A549 (cell line): ENCODE measurements around the gene ARL14. TPM values are rescaled to one million over a fixed set of nuclear protein-coding genes. Genes with fewer than 3 reads are reported as not detected.

Experiments
- ATAC-seq, 2 experiments: fragments of 200-7000 bp in 1 of 2; fragments of >200 bp in 1 of 2; cut with Nextera tagmentation in 1 of 2; cut with Tn5 transposase in 1 of 2; 3 replicates each; pipeline versions ENCODE4 v1.8.0 to v1.9.1; 2018 to 2020; ENCODE audit warnings: mild to moderate bottlenecking in 1 of 2, moderate library complexity in 1 of 2
- CTCF ChIA-PET: fragments of 300-600 bp; sonication (Branson Sonifier 250); formaldehyde crosslinking; extraction: SDS; loops from one replicate; lab custom pipeline; 2021; ENCODE audit warnings: antibody characterized with exemption, inconsistent platforms; lab: Yijun Ruan, JAX
- POLR2A ChIA-PET: fragments of 350-600 bp; formaldehyde crosslinking; extraction: SDS; loops from one replicate; lab custom pipeline; 2021; ENCODE audit warnings: antibody characterized with exemption, inconsistent platforms; lab: Yijun Ruan, JAX
- DNase-seq, 2 experiments: peaks; one replicate each; pipeline versions ENCODE4 v3.0.0 to v3.0.0-alpha.2; 2011 to 2016; ENCODE audit warnings: low read depth in 1 of 2, low spot score in 1 of 2
- FAIRE-seq: peaks from 2 replicates; lab custom pipeline; 2011; peaks lifted over from hg19 to GRCh38; lab: Jason Lieb, UNC
- H3K27ac ChIP-seq, 2 experiments: fragments of >200 bp; sonication (Bioruptor Twin); formaldehyde crosslinking; 3 replicates each; pipeline ENCODE4 v1.5.1; 2016 to 2017
- H3K4me1 ChIP-seq: fragments of >200 bp; sonication (Bioruptor Twin); formaldehyde crosslinking; 3 replicates; pipeline ENCODE4 v1.6.1; 2016
- H3K4me2 ChIP-seq: fragments of >200 bp; sonication (Bioruptor Twin); formaldehyde crosslinking; 3 replicates; pipeline ENCODE4 v1.6.1; 2016
- H3K4me3 ChIP-seq: fragments of >200 bp; sonication (Bioruptor Twin); formaldehyde crosslinking; 3 replicates; pipeline ENCODE4 v1.5.1; 2016
- H3K9me3 ChIP-seq: fragments of >200 bp; sonication (Bioruptor Twin); formaldehyde crosslinking; 3 replicates; pipeline ENCODE4 v1.6.1; 2016
- ATOH8 ChIP-seq: fragments of 250-450 bp; sonication (Bioruptor Pico); IDR thresholded peaks from 2 replicates; pipeline ENCODE4 v1.5.0; 2020; ENCODE audit warnings: low read depth, mild to moderate bottlenecking, moderate library complexity
- CEBPB ChIP-seq, 2 experiments: fragments of >200 bp in 1 of 2; sonication (Bioruptor Twin) in 1 of 2; formaldehyde crosslinking in 1 of 2; IDR thresholded peaks; 2 replicates each; pipeline ENCODE4 v1.6.1; 2012 to 2016
- EHMT2 ChIP-seq: fragments of 200-600 bp; sonication (generic); IDR thresholded peaks from 2 replicates; pipeline ENCODE4 v1.6.1; 2016; ENCODE audit warnings: antibody characterized with exemption, low read depth, mild to moderate bottlenecking, moderate library complexity
- FOSL2 ChIP-seq, 2 experiments: fragments of 450-650 bp in 1 of 2; fragments of >200 bp in 1 of 2; sonication (Bioruptor Twin) in 1 of 2; formaldehyde crosslinking; IDR thresholded peaks; 2 replicates each; pipeline versions ENCODE4 v1.5.0 to v1.6.1; 2016 to 2020; ENCODE audit warnings: mild to moderate bottlenecking in 1 of 2, moderate library complexity in 1 of 2
- GATA3 ChIP-seq: IDR thresholded peaks from 2 replicates; pipeline ENCODE4 v1.6.1; 2012; ENCODE audit warnings: borderline replicate concordance
- HEYL ChIP-seq: fragments of 250-450 bp; sonication (Bioruptor Pico); IDR thresholded peaks from 2 replicates; pipeline ENCODE4 v1.8.0; 2021; ENCODE audit warnings: mild to moderate bottlenecking, moderate library complexity
- HMGXB4 ChIP-seq: fragments of 250-450 bp; sonication (Bioruptor Pico); IDR thresholded peaks from 2 replicates; pipeline ENCODE4 v1.5.0; 2021; ENCODE audit warnings: mild to moderate bottlenecking, moderate library complexity, borderline replicate concordance
- JUN ChIP-seq, 2 experiments: fragments of >200 bp; sonication (Bioruptor Twin); formaldehyde crosslinking; IDR thresholded peaks; 2 replicates in 1 of 2; 3 replicates in 1 of 2; pipeline ENCODE4 v1.6.1; 2016 to 2017
- JUNB ChIP-seq: fragments of >200 bp; sonication (Bioruptor Twin); formaldehyde crosslinking; IDR thresholded peaks from 2 replicates; pipeline ENCODE4 v1.6.1; 2016
- PHF8 ChIP-seq: fragments of 200-600 bp; sonication (generic); IDR thresholded peaks from 2 replicates; pipeline ENCODE4 v1.6.1; 2016; ENCODE audit warnings: low read depth, mild to moderate bottlenecking, antibody characterized with exemption, moderate library complexity, borderline replicate concordance
- POLR2A ChIP-seq: IDR thresholded peaks from 2 replicates; pipeline ENCODE4 v1.6.1; 2012; ENCODE audit warnings: mild to moderate bottlenecking, low read length
- RARB ChIP-seq: fragments of 250-450 bp; sonication (Bioruptor Pico); IDR thresholded peaks from 2 replicates; pipeline ENCODE4 v1.8.0; 2021; ENCODE audit warnings: mild to moderate bottlenecking, moderate library complexity
- SREBF2 ChIP-seq: fragments of 450-650 bp; IDR thresholded peaks from 2 replicates; pipeline ENCODE4 v1.6.1; 2014; ENCODE audit warnings: mild to moderate bottlenecking, moderate library complexity
- TFCP2L1 ChIP-seq: fragments of 250-450 bp; sonication (Bioruptor Pico); IDR thresholded peaks from 2 replicates; pipeline ENCODE4 v1.5.0; 2021; ENCODE audit warnings: mild to moderate bottlenecking
- ZNF302 ChIP-seq: fragments of 250-450 bp; sonication (Bioruptor Pico); IDR thresholded peaks from 2 replicates; pipeline ENCODE4 v1.9.0; 2021; ENCODE audit warnings: inconsistent platforms, mild to moderate bottlenecking, moderate library complexity
- WGBS: methylation state at CpG from one replicate; pipeline ENCODE4 v1.1.6; 2017; ENCODE audit errors: missing lambda C conversion rate; 5-methylcytosine and 5-hydroxymethylcytosine counted together
- polyA plus RNA-seq, 4 experiments: library from polyadenylated mRNA; depleted of rRNA in 3 of 4; stranded (reverse); fragments of >200 nt; fragmentation: RNase III in 1 of 4; extraction: RNeasy Plus Mini Kit Qiagen cat#74134 plus additional on column Dnase treatment in 1 of 4; gene quantifications; 2 replicates in 3 of 4; 3 replicates in 1 of 4; pipeline ENCODE4 v1.2.3, GENCODE V29; 2011 to 2017
- TF ChIP-seq, protein P1 (sequence below): fragments of >200 bp; sonication (Bioruptor Twin); formaldehyde crosslinking; IDR thresholded peaks from 3 replicates; pipeline ENCODE4 v1.6.1; 2016
- TF ChIP-seq, protein P2 (sequence below): fragments of >200 bp; sonication (Bioruptor Twin); formaldehyde crosslinking; IDR thresholded peaks from 3 replicates; pipeline ENCODE4 v1.5.1; 2016
- TF ChIP-seq, protein P3 (sequence below): fragments of 150-350 bp; IDR thresholded peaks from 2 replicates; pipeline ENCODE4 v1.6.1; 2014; ENCODE audit warnings: low read depth, mild to moderate bottlenecking, low read length

ARL14 gene
- polyA plus RNA-seq, 2 of the 4 experiments (the other 2 are of a cell fraction), result 0.14 to 0.44 TPM

DNA sequence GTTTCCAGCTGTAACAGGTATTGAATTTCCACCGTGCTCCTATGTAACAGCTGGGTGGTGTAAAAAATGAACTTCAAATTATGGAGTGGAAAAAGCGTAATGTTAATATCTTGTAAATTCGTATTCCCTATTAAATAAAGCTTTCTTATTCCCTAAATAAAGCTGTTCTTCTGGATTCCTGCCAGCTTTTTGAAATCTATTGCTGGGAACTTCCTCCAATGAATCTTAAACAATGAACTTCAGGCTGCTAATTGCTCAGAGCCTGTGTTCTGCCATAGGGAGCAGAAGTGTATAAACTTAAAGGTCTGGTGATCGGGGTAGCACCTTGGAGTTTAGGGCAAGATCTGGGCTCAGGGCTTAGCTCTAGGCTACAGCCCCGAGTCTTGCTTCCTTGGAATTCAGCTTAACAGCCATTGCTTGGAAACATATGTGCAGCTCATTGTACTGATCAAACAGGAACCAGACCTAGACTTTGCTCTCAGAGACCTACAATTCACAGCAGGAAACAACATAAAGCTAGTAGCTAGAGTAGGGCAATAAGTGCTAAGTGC is 1.4 kb downstream of the ARL14 start:
- FAIRE-seq (no peak), ATAC-seq (peak in 1 of 2 experiments; percentile 55; a peak in 3 of 6 replicates), DNase-seq (peak in 1 of 2 experiments; percentile 11)
- ChIA-PET CTCF (interaction anchor here (1.3 to 1.5 kb wide), 2 partner anchors 9 to 263 kb away, joined by 3 to 4 read pairs; no protein-coding TSS in a partner anchor), POLR2A (no interaction called here)
- Histone ChIP-seq H3K9me3 (no peaks in the 10 kb centered on the region), H3K4me3 (no peak overlapping the region), H3K27ac (peak overlapping the region; percentile 51 to 72; a peak in 5 of 6 replicates), H3K4me1 (peaks cover 53% of the 10 kb centered on the region), H3K4me2 (peak overlapping the region; percentile 63)
- TF ChIP-seq ZNF302 (CRISPR knock-in tag) (no peak), TFCP2L1 (CRISPR knock-in tag) (no peak)
- TF ChIP-seq, protein P1, sequence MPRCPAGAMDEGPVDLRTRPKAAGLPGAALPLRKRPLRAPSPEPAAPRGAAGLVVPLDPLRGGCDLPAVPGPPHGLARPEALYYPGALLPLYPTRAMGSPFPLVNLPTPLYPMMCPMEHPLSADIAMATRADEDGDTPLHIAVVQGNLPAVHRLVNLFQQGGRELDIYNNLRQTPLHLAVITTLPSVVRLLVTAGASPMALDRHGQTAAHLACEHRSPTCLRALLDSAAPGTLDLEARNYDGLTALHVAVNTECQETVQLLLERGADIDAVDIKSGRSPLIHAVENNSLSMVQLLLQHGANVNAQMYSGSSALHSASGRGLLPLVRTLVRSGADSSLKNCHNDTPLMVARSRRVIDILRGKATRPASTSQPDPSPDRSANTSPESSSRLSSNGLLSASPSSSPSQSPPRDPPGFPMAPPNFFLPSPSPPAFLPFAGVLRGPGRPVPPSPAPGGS, result no peak
- WGBS, result 52% methylated on average over 5 of the region's 5 CpGs

- H3K4me3 ChIP-seq, result no peak overlapping the region
- no peak for TF ChIP-seq TFCP2L1 (CRISPR knock-in tag)
- TF ChIP-seq POLR2A, result no peak
- no peak for TF ChIP-seq ZNF302 (CRISPR knock-in tag)
- TF ChIP-seq ATOH8 (CRISPR knock-in tag), result no peak
- no peak for TF ChIP-seq JUN (IDR thresholded peaks at IDR 0.05)
- TF ChIP-seq, protein P2, sequence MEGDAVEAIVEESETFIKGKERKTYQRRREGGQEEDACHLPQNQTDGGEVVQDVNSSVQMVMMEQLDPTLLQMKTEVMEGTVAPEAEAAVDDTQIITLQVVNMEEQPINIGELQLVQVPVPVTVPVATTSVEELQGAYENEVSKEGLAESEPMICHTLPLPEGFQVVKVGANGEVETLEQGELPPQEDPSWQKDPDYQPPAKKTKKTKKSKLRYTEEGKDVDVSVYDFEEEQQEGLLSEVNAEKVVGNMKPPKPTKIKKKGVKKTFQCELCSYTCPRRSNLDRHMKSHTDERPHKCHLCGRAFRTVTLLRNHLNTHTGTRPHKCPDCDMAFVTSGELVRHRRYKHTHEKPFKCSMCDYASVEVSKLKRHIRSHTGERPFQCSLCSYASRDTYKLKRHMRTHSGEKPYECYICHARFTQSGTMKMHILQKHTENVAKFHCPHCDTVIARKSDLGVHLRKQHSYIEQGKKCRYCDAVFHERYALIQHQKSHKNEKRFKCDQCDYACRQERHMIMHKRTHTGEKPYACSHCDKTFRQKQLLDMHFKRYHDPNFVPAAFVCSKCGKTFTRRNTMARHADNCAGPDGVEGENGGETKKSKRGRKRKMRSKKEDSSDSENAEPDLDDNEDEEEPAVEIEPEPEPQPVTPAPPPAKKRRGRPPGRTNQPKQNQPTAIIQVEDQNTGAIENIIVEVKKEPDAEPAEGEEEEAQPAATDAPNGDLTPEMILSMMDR, result no peak
- TF ChIP-seq PHF8, result no peak
- no peak for TF ChIP-seq SREBF2
- TF ChIP-seq, protein P3, sequence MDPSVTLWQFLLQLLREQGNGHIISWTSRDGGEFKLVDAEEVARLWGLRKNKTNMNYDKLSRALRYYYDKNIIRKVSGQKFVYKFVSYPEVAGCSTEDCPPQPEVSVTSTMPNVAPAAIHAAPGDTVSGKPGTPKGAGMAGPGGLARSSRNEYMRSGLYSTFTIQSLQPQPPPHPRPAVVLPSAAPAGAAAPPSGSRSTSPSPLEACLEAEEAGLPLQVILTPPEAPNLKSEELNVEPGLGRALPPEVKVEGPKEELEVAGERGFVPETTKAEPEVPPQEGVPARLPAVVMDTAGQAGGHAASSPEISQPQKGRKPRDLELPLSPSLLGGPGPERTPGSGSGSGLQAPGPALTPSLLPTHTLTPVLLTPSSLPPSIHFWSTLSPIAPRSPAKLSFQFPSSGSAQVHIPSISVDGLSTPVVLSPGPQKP, result no peak
- TF ChIP-seq RARB, result no peak
- no peak for TF ChIP-seq GATA3
- TF ChIP-seq HMGXB4 (CRISPR knock-in tag), result no peak
- TF ChIP-seq CEBPB (IDR thresholded peaks at IDR 0.05), result no peak
- TF ChIP-seq JUNB, result no peak
- TF ChIP-seq EHMT2, result no peak
- TF ChIP-seq HEYL (CRISPR knock-in tag), result no peak
- no peak for TF ChIP-seq FOSL2 (IDR thresholded peaks at IDR 0.05)
- no peak for TF ChIP-seq FOSL2 (CRISPR knock-in tag; IDR thresholded peaks at IDR 0.05)
- H3K4me1 ChIP-seq, result no peaks in the 10 kb centered on the region
- POLR2A ChIA-PET, result no interaction called here
- no peak overlapping the region for H3K27ac ChIP-seq
- no peak overlapping the region for H3K4me2 ChIP-seq
- 97% methylated on average over 2 of the region's 2 CpGs for WGBS
- FAIRE-seq (no peak), ATAC-seq (no peak), DNase-seq (no peak)
- CTCF ChIA-PET, result no interaction called here
- no peaks in the 10 kb centered on the region for H3K9me3 ChIP-seq
Observed at GRCh38 chr3:160684368-160684740, 7.4 kb downstream of the ARL14 start.
